KBM-7 (cell line): ENCODE measurements around the gene OTUD7B.

ENCODE experiments used
- DNase-seq: peaks from one replicate; pipeline ENCODE4 v3.0.0-alpha.2; 2015
- in situ Hi-C: fragments of 300-500 bp; cut with MboI; formaldehyde crosslinking; loops from 2 replicates; pipeline ENCODE4 v1.14.3; 2020; ENCODE audit warnings: low sequenced_read_pairs, low pct_unique_long_range_greater_than_20kb, mixed read lengths

Gene OTUD7B

GRCh38 chr1:149927563-149928400 is 82.7 kb downstream of the OTUD7B start, which contains the start of gene SF3B4:
Gene SF3B4 (minus strand): TSS chr1:149927803. CDS start chr1:149927759, 44 bp downstream.
- in situ Hi-C loops: no loop called here
- DNase-seq: peak; percentile 93

GRCh38 chr1:149927056-149927562 is 83.4 kb downstream of the OTUD7B start:
- in situ Hi-C loops: no loop called here
- no peak for DNase-seq

- in situ Hi-C loops: no loop called here
- no peak for DNase-seq
Observed at GRCh38 chr1:149926296-149926695, 84.2 kb downstream of the OTUD7B start.

GRCh38 chr1:149925751-149926150 is 84.8 kb downstream of the OTUD7B start:
- DNase-seq: no peak
- in situ Hi-C loops: no loop called here

GRCh38 chr1:149925345-149925744 is 85.2 kb downstream of the OTUD7B start:
- in situ Hi-C loops: no loop called here
- DNase-seq: no peak

- no peak for DNase-seq
- in situ Hi-C loops: no loop called here
Observed at GRCh38 chr1:149923626-149924025, 86.9 kb downstream of the OTUD7B start.

- in situ Hi-C loops: no loop called here
- DNase-seq: no peak
Observed at GRCh38 chr1:149917571-149918144, 92.9 kb downstream of the OTUD7B start, which contains the start of gene SV2A. Gene SV2A (minus strand): TSS chr1:149917844. CDS start chr1:149913840, 4,004 bp downstream.

- no peak for DNase-seq
- in situ Hi-C loops: no loop called here
Observed at GRCh38 chr1:149916898-149917252, 93.7 kb downstream of the OTUD7B start.

- DNase-seq: peak; percentile 85
- in situ Hi-C loops: no loop called here
Observed at GRCh38 chr1:149916193-149916897, 94.2 kb downstream of the OTUD7B start.

- in situ Hi-C loops: no loop called here
- DNase-seq: no peak
Observed at GRCh38 chr1:149915429-149916192, 94.9 kb downstream of the OTUD7B start.

GRCh38 chr1:149914545-149914944 is 96.0 kb downstream of the OTUD7B start:
- in situ Hi-C loops: no loop called here
- peak; percentile 23 for DNase-seq

GRCh38 chr1:149906570-149907075 is 103.9 kb downstream of the OTUD7B start:
- in situ Hi-C loops: no loop called here
- no peak for DNase-seq

- DNase-seq: no peak
- in situ Hi-C loops: no loop called here
Observed at GRCh38 chr1:149903836-149904491, 106.6 kb downstream of the OTUD7B start.

GRCh38 chr1:149899460-149900284 is 110.9 kb downstream of the OTUD7B start, which contains the start of gene BOLA1:
Gene BOLA1 (plus strand): TSS chr1:149899568. CDS start chr1:149900060, 492 bp downstream.
- in situ Hi-C loops: no loop called here
- no peak for DNase-seq

GRCh38 chr1:149896575-149896974 is 114.0 kb downstream of the OTUD7B start:
- DNase-seq: no peak
- in situ Hi-C loops: no loop called here

GRCh38 chr1:149888999-149889289 is 121.6 kb downstream of the OTUD7B start:
- no peak for DNase-seq
- in situ Hi-C loops: no loop called here

GRCh38 chr1:149888247-149888998 is 122.1 kb downstream of the OTUD7B start:
- in situ Hi-C loops: no loop called here
- DNase-seq: peak; percentile 98
